ENCODE results near the gene SPATA9. TPM values are rescaled to one million over a fixed set of nuclear protein-coding genes. Genes with fewer than 3 reads are reported as not detected.
"Not testable (repeated sequence)": the region's sequence is repeated elsewhere in the genome, so short reads cannot be mapped to it uniquely, and the experiment has no call there.

SPATA9 gene
- total RNA-seq, 1 donor from 2014 or later = 1.0 TPM

- Histone ChIP-seq H3K27me3 (ENCODE audit: control insufficient read depth in 3 of 3, insufficient read depth in 3 of 3, low read length in 3 of 3) (no peaks in the 10 kb centered on the region), H3K4me1 (ENCODE audit: control insufficient read depth in 3 of 3, insufficient read depth in 3 of 3, low read length in 3 of 3) (peaks cover 0 to under 1% (median 0%) of the 10 kb centered on the region in 3 donors), H3K27ac (ENCODE audit: low read depth, low read length) (no peak overlapping the region), H3K4me3 (ENCODE audit: low read length in 3 of 3) (no peak overlapping the region), H3K9me3 (ENCODE audit: control insufficient read depth in 3 of 3, low read length in 3 of 3) (no peaks in the 10 kb centered on the region), H3K9ac (ENCODE audit: low read depth in 1 of 3, low read length in 3 of 3) (no peak overlapping the region), H3K36me3 (ENCODE audit: control insufficient read depth in 3 of 3, insufficient read depth in 3 of 3, low read length in 3 of 3) (no peaks in the 10 kb centered on the region)
Observed at GRCh38 chr5:95717439-95717838, 34.6 kb upstream of the SPATA9 start.

- no peak overlapping the region for H3K4me3 ChIP-seq (ENCODE audit: low read length in 3 of 3)
- H3K9ac ChIP-seq (ENCODE audit: low read depth in 1 of 3, low read length in 3 of 3) = no peak overlapping the region
- H3K9me3 ChIP-seq (ENCODE audit: control insufficient read depth in 3 of 3, low read length in 3 of 3) = no peaks in the 10 kb centered on the region
- no peaks in the 10 kb centered on the region for H3K27me3 ChIP-seq (ENCODE audit: control insufficient read depth in 3 of 3, insufficient read depth in 3 of 3, low read length in 3 of 3)
- H3K27ac ChIP-seq (ENCODE audit: low read depth, low read length) = no peak overlapping the region
- H3K36me3 ChIP-seq (ENCODE audit: control insufficient read depth in 3 of 3, insufficient read depth in 3 of 3, low read length in 3 of 3) = no peaks in the 10 kb centered on the region
- H3K4me1 ChIP-seq (ENCODE audit: control insufficient read depth in 3 of 3, insufficient read depth in 3 of 3, low read length in 3 of 3) = peaks cover 0 to 4% (median 3%) of the 10 kb centered on the region in 3 donors
Observed at GRCh38 chr5:95715799-95716461, 33.1 kb upstream of the SPATA9 start.

DNA sequence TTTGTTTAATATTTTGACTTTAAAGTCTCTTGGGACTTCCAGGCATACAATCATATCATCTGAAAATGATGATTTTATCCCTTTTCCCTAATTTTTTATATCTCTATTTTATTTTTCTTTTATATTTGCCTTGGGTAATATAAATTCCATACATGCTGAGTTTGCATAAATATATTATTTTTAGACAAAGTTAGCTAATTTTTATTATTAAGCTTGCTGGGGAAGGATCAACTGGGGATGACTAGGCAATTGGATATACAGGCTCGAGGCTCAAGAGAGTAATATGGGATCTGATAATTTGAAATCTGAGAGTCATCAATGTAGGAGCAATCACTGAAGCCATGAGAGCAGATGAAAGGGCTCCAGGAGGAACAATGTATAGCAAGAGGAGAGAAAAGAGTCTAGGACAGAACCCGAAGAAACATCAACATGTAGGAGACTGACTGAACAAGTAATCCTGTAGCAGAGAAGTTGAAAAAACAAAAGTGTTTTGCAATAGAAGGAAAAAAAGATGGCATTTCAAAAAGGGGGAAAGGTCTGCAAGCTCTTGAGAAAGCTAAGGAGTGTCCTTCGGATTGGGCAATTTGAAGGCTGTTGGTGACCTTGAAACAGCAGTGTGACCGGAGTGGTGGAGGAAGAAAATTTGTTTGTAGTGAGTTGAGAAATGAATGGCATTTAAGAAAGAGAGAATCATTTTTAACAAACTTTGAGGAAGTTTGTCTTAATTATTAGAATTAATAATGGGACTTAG is 31.3 kb upstream of the SPATA9 start:
- H3K27me3 ChIP-seq (ENCODE audit: control insufficient read depth in 3 of 3, insufficient read depth in 3 of 3, low read length in 3 of 3) = no peaks in the 10 kb centered on the region
- peaks cover 3 to 9% (median 7%) of the 10 kb centered on the region in 3 donors for H3K4me1 ChIP-seq (ENCODE audit: control insufficient read depth in 3 of 3, insufficient read depth in 3 of 3, low read length in 3 of 3)
- H3K27ac ChIP-seq (ENCODE audit: low read depth, low read length) = no peak overlapping the region
- no peaks in the 10 kb centered on the region for H3K9me3 ChIP-seq (ENCODE audit: control insufficient read depth in 3 of 3, low read length in 3 of 3)
- H3K9ac ChIP-seq (ENCODE audit: low read depth in 1 of 3, low read length in 3 of 3) = no peak overlapping the region
- H3K36me3 ChIP-seq (ENCODE audit: control insufficient read depth in 3 of 3, insufficient read depth in 3 of 3, low read length in 3 of 3) = no peaks in the 10 kb centered on the region
- H3K4me3 ChIP-seq (ENCODE audit: low read length in 3 of 3) = no peak overlapping the region

DNA sequence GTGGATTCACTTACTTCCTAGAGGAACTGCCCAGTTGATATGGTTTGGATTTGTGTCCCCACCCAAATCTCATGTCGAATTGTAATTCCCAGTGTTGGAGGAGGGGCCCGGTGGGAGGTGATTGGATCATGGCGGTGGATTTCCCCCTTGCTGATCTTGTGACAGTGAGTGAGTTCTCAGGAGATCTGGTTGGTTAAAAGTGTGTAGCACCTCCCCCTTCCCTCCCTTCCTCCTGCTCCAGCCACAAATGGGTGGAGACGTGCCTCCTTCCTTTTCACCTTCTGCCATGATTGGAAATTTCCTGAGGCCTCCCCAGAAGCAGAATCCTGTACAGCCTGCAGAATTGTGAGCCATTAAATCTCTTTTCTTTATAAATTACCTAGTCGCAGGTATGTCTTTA is 30.5 kb upstream of the SPATA9 start:
- H3K27me3 ChIP-seq (ENCODE audit: control insufficient read depth in 3 of 3, insufficient read depth in 3 of 3, low read length in 3 of 3); H3K4me3 ChIP-seq (ENCODE audit: low read length in 3 of 3); H3K9me3 ChIP-seq (ENCODE audit: control insufficient read depth in 3 of 3, low read length in 3 of 3); H3K27ac ChIP-seq (ENCODE audit: low read depth, low read length); H3K9ac ChIP-seq (ENCODE audit: low read depth in 1 of 3, low read length in 3 of 3); H3K36me3 ChIP-seq (ENCODE audit: control insufficient read depth in 3 of 3, insufficient read depth in 3 of 3, low read length in 3 of 3); H3K4me1 ChIP-seq (ENCODE audit: control insufficient read depth in 3 of 3, insufficient read depth in 3 of 3, low read length in 3 of 3): not testable (repeated sequence)

DNA sequence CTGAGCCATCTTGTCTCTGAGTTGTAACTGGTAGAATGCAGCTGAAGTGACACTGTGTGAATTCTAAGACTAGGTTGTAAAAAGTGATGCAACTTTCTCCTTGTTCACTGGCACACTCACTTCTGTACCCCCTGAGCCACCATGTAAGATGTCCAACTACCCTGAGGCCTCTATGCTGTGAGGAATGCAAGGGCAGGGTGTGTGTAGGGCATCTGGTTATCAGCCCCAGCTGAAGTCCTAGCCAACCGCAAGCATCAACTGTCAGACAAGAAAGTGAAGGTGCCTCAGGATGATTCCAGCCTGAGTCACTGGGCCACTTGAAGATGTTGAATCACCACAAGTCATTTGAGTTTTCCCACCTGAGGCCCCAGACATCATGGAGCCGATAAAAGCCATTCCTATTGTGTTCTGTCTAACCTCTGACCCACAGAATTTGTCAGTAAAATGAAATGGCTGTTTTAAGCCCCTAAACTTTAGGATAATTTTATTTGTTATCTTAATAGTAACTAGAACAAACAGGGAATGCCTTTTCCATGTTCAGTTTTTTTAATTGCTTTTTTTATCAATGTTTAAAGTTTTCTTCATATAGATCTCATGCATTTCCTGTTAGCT is 29.7 kb upstream of the SPATA9 start:
- Histone ChIP-seq H3K27ac (ENCODE audit: low read depth, low read length) (no peak overlapping the region), H3K36me3 (ENCODE audit: control insufficient read depth in 3 of 3, insufficient read depth in 3 of 3, low read length in 3 of 3) (no peaks in the 10 kb centered on the region), H3K4me1 (ENCODE audit: control insufficient read depth in 3 of 3, insufficient read depth in 3 of 3, low read length in 3 of 3) (peaks cover 3 to 9% (median 7%) of the 10 kb centered on the region in 3 donors), H3K9ac (ENCODE audit: low read depth in 1 of 3, low read length in 3 of 3) (no peak overlapping the region), H3K4me3 (ENCODE audit: low read length in 3 of 3) (no peak overlapping the region), H3K9me3 (ENCODE audit: control insufficient read depth in 3 of 3, low read length in 3 of 3) (no peaks in the 10 kb centered on the region), H3K27me3 (ENCODE audit: control insufficient read depth in 3 of 3, insufficient read depth in 3 of 3, low read length in 3 of 3) (no peaks in the 10 kb centered on the region)

- no peaks in the 10 kb centered on the region for H3K27me3 ChIP-seq (ENCODE audit: control insufficient read depth in 3 of 3, insufficient read depth in 3 of 3, low read length in 3 of 3)
- no peaks in the 10 kb centered on the region for H3K36me3 ChIP-seq (ENCODE audit: control insufficient read depth in 3 of 3, insufficient read depth in 3 of 3, low read length in 3 of 3)
- H3K9me3 ChIP-seq (ENCODE audit: control insufficient read depth in 3 of 3, low read length in 3 of 3) = no peaks in the 10 kb centered on the region
- no peak overlapping the region for H3K4me3 ChIP-seq (ENCODE audit: low read length in 3 of 3)
- peaks cover 3 to 9% (median 7%) of the 10 kb centered on the region in 3 donors for H3K4me1 ChIP-seq (ENCODE audit: control insufficient read depth in 3 of 3, insufficient read depth in 3 of 3, low read length in 3 of 3)
- H3K27ac ChIP-seq (ENCODE audit: low read depth, low read length) = peak overlapping the region; percentile 58
- no peak overlapping the region for H3K9ac ChIP-seq (ENCODE audit: low read depth in 1 of 3, low read length in 3 of 3)
Observed at GRCh38 chr5:95711501-95712346, 28.9 kb upstream of the SPATA9 start.

DNA sequence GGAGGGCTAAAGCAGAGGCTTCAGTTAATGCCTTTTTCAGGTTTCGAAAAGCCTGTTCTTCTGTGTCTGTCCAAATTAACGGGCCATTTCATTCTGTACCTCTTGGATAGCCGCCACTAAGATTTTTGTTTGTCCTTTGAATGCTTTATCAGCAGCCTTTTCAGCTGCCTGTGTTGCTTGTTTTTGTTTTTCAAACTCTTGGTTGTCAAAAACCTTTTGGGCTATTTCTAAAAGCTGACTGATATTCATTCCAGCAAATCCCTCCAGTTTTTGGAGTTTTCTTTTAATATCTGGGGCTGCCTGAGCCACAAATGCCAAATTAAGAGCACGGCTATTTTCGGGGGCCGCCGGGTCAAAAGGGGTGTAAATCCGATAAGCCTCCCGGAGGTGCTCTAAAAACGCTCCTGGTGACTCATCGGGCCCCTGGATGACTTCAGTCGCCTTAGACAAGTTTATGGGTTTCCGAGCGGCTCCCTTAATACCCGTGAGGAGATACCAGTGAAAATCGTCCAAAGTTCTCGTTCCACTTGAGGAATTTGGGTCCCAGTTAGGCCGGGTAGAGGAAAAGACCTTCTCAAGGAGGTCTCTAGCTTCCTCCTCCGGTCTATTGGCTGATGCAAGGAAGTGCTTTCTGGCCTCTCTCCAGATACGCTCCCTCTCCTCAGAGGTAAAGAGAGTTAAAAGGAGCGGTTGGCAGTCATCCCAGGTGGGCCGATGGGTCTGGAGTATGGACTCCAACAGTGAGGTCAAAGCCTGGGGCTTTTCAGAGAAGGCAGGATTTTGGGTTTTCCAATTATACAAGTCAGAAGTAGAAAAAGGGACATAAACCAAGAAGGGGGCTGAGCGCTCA is 28.1 kb upstream of the SPATA9 start:
- not testable (repeated sequence) for H3K9me3 ChIP-seq (ENCODE audit: control insufficient read depth in 3 of 3, low read length in 3 of 3); H3K27me3 ChIP-seq (ENCODE audit: control insufficient read depth in 3 of 3, insufficient read depth in 3 of 3, low read length in 3 of 3); H3K4me1 ChIP-seq (ENCODE audit: control insufficient read depth in 3 of 3, insufficient read depth in 3 of 3, low read length in 3 of 3); H3K36me3 ChIP-seq (ENCODE audit: control insufficient read depth in 3 of 3, insufficient read depth in 3 of 3, low read length in 3 of 3)
- H3K9ac ChIP-seq (ENCODE audit: low read depth in 1 of 3, low read length in 3 of 3) = peak overlapping the region in 2 of 3 donors; percentile 48 to 60
- H3K4me3 ChIP-seq (ENCODE audit: low read length in 3 of 3) = peak overlapping the region; percentile 12 to 51 (median 50)
- H3K27ac ChIP-seq (ENCODE audit: low read depth, low read length) = peak overlapping the region; percentile 58

DNA sequence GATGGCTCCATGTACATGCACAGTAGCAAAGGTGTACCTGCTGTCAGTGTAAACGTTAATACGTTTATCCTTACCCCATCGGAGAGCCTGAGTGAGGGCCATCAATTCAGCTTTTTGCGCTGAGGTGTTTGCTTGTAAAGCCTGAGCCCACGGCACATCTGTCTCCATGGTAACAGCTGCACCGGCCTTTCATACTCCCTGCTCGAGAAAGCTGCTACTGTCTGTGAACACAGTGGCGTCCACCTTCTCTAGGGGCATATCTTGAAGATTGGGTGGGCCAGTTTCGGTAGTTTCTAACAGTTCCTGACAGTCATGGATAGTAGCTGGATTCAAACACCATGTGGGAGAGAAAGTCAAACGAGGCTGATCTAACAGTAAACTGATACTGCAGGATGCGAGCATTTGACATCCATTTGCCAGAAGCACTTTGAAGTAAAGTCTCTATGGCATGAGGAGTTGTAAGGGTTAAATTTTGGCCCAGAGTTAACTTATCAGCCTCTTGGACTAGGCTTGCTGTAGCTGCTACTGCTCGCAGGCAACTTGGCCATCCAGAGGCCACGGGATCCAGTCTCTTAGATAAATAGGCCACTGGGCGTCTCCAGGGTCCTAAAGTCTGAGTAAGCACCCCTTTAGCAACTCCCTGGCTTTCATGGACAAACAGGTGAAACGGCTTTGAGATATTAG is 27.3 kb upstream of the SPATA9 start:
- peaks cover 3 to 9% (median 7%) of the 10 kb centered on the region in 3 donors for H3K4me1 ChIP-seq (ENCODE audit: control insufficient read depth in 3 of 3, insufficient read depth in 3 of 3, low read length in 3 of 3)
- no peaks in the 10 kb centered on the region for H3K9me3 ChIP-seq (ENCODE audit: control insufficient read depth in 3 of 3, low read length in 3 of 3)
- H3K36me3 ChIP-seq (ENCODE audit: control insufficient read depth in 3 of 3, insufficient read depth in 3 of 3, low read length in 3 of 3) = no peaks in the 10 kb centered on the region
- H3K9ac ChIP-seq (ENCODE audit: low read depth in 1 of 3, low read length in 3 of 3) = peak overlapping the region in 2 of 3 donors; percentile 48 to 60
- peak overlapping the region in 1 of 3 donors; percentile 51 for H3K4me3 ChIP-seq (ENCODE audit: low read length in 3 of 3)
- H3K27me3 ChIP-seq (ENCODE audit: control insufficient read depth in 3 of 3, insufficient read depth in 3 of 3, low read length in 3 of 3) = no peaks in the 10 kb centered on the region
- peak overlapping the region; percentile 58 for H3K27ac ChIP-seq (ENCODE audit: low read depth, low read length)

DNA sequence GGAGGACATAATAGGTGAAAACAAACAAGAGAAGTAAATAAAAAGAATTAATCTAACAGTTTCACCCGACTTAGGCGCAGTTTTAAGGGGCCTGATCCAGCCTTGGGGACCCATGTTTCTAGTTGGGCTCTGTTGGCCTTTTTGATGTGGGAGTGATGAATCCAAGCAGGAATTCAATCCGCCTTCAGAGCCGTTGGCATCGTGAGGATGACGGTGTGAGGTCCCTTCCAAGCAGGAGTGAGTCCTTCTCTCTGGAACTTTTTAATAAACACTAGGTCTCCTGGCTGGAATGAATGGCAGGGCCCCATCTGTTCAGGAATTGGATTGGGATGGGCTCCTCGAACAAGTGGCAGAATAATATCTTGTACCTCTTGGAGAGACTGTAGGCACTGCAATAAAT is 26.1 kb upstream of the SPATA9 start:
- no peaks in the 10 kb centered on the region for H3K27me3 ChIP-seq (ENCODE audit: control insufficient read depth in 3 of 3, insufficient read depth in 3 of 3, low read length in 3 of 3)
- no peak overlapping the region for H3K4me3 ChIP-seq (ENCODE audit: low read length in 3 of 3)
- H3K27ac ChIP-seq (ENCODE audit: low read depth, low read length) = no peak overlapping the region
- no peaks in the 10 kb centered on the region for H3K36me3 ChIP-seq (ENCODE audit: control insufficient read depth in 3 of 3, insufficient read depth in 3 of 3, low read length in 3 of 3)
- no peak overlapping the region for H3K9ac ChIP-seq (ENCODE audit: low read depth in 1 of 3, low read length in 3 of 3)
- H3K9me3 ChIP-seq (ENCODE audit: control insufficient read depth in 3 of 3, low read length in 3 of 3) = no peaks in the 10 kb centered on the region
- H3K4me1 ChIP-seq (ENCODE audit: control insufficient read depth in 3 of 3, insufficient read depth in 3 of 3, low read length in 3 of 3) = peaks cover 3 to 9% (median 7%) of the 10 kb centered on the region in 3 donors
